K562 (cell line): ENCODE data around the gene GMEB2. TPM values are rescaled to one million over a fixed set of nuclear protein-coding genes. Genes with fewer than 3 reads are reported as not detected.

Experiments
- CHD7 ChIP-seq: fragments of 200-600 bp; sonication (generic); IDR thresholded peaks from one replicate; pipeline ENCODE4 v1.6.1; 2012; ENCODE audit warnings: mild to moderate bottlenecking, low read depth, low read length, inconsistent platforms
- FIP1L1 ChIP-seq: fragments of 200-400 bp; formaldehyde crosslinking; IDR thresholded peaks from 2 replicates; pipeline ENCODE4 v1.6.1; 2018; ENCODE audit warnings: mild to moderate bottlenecking, low read depth, low read length; ENCODE audit not compliant: poor library complexity, severe bottlenecking
- PURB ChIP-seq: sonication (generic); formaldehyde crosslinking; IDR thresholded peaks from 2 replicates; pipeline ENCODE4 v1.9.0; 2021; ENCODE audit warnings: low read depth, mild to moderate bottlenecking, missing genetic modification reagents
- ZHX1 ChIP-seq: fragments of 150-350 bp; conservative IDR thresholded peaks from 2 replicates; pipeline ENCODE4 v1.6.1; 2014; ENCODE audit warnings: low read length
- ZNF217 ChIP-seq: sonication (generic); formaldehyde crosslinking; IDR thresholded peaks from 2 replicates; pipeline ENCODE4 v1.8.0; 2022; ENCODE audit warnings: mild to moderate bottlenecking, missing genetic modification reagents
- ZSCAN29 ChIP-seq: fragments of 450-650 bp; IDR thresholded peaks from 2 replicates; pipeline ENCODE4 v1.6.1; 2017
- polyA plus RNA-seq, 8 experiments: library from polyadenylated mRNA; depleted of rRNA in 4 of 8; stranded (reverse) in 5 of 8; unstranded in 3 of 8; fragments of >200 nt; fragmentation: Nextera tagmentation in 2 of 8; fragmentation: Illumina TruSeq in 1 of 8; extraction: Ambion mirVana in 2 of 8; extraction: Trizol in 1 of 8; gene quantifications; 2 replicates each; pipeline versions ENCODE4 v1.2.1 to v1.2.3, GENCODE V29; 2011 to 2014; ENCODE audit warnings: inconsistent platforms in 1 of 8, missing spikeins in 1 of 8
- total RNA-seq, 7 experiments: library from RNA; depleted of rRNA in 6 of 7; stranded (reverse); fragments of >200 nt in 6 of 7; fragmentation: Illumina TruSeq in 2 of 7; extraction: Trizol in 2 of 7; gene quantifications; 2 replicates each; pipeline versions ENCODE4 v1.2.1 to v1.2.3, GENCODE V29; 2011 to 2021; ENCODE audit warnings: low replicate concordance in 1 of 7

The GMEB2 gene
- total and polyA plus RNA-seq, 9 of the 15 experiments (the other 6 are each of a cell fraction or from before 2014, with no cell fraction given), result 0.03 to 13.9 (median 6.3) TPM

- no peak for TF ChIP-seq ZHX1
- no peak for TF ChIP-seq FIP1L1
- no peak for TF ChIP-seq ZNF217
- TF ChIP-seq CHD7, result no peak
- TF ChIP-seq ZSCAN29, result no peak
- no peak for TF ChIP-seq PURB (CRISPR knock-in tag)
These were observed 22.1 kb upstream of the GMEB2 start (continued) for GRCh38 chr20:63648895-63649589.
